Measurements from ENCODE around the gene CEP170. TPM values are rescaled to one million over a fixed set of nuclear protein-coding genes. Genes with fewer than 3 reads are reported as not detected.

CEP170 gene
- polyA plus RNA-seq, 3 donors, result 13.7 to 44.5 (median 17.4) TPM

DNA sequence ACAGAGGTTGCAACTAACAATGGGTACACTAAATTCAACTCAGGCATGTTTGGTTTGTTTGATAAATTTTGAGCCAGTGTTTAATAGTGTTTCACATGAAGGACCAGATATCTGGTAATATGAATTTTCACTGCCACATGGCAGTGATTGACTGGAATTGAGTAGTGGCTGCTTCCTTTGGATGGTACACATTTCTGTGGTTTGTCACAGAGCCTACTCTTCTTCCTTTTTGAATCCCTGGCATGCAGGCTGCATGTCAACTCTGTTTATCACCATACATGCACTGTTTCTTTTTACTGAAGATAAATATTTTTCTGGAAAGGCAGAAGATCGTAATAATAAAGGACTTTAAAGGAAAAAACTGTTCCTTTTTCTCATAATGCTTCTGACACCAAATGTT, 36.2 kb upstream of the CEP170 start:
- peaks cover 31% of the 10 kb centered on the region for H3K4me1 Mint-ChIP-seq
- TF ChIP-seq, protein P1, sequence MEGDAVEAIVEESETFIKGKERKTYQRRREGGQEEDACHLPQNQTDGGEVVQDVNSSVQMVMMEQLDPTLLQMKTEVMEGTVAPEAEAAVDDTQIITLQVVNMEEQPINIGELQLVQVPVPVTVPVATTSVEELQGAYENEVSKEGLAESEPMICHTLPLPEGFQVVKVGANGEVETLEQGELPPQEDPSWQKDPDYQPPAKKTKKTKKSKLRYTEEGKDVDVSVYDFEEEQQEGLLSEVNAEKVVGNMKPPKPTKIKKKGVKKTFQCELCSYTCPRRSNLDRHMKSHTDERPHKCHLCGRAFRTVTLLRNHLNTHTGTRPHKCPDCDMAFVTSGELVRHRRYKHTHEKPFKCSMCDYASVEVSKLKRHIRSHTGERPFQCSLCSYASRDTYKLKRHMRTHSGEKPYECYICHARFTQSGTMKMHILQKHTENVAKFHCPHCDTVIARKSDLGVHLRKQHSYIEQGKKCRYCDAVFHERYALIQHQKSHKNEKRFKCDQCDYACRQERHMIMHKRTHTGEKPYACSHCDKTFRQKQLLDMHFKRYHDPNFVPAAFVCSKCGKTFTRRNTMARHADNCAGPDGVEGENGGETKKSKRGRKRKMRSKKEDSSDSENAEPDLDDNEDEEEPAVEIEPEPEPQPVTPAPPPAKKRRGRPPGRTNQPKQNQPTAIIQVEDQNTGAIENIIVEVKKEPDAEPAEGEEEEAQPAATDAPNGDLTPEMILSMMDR (IDR thresholded peaks at IDR 0.05), result no peak
- Histone ChIP-seq H3K27me3 (ENCODE audit: control insufficient read depth in 2 of 2, insufficient read depth in 2 of 2, low read length in 2 of 2) (no peaks in the 10 kb centered on the region), H3K79me2 (ENCODE audit: insufficient read depth, low read length) (peaks cover 24% of the 10 kb centered on the region), H2AFZ (ENCODE audit: insufficient read depth, low read depth, low read length, poor library complexity, severe bottlenecking) (no peak overlapping the region), H3K4me2 (replicated peaks; ENCODE audit: extremely low read depth, low read length, poor library complexity, severe bottlenecking) (no peak overlapping the region), H4K20me1 (ENCODE audit: insufficient read depth, low read length) (no peaks in the 10 kb centered on the region), H3K9ac (ENCODE audit: insufficient read depth, low read length, poor library complexity, severe bottlenecking) (no peak overlapping the region), H3K4me1 (ENCODE audit: control insufficient read depth in 1 of 2, insufficient read depth in 2 of 2, low read length in 2 of 2) (peaks cover 25 to 27% of the 10 kb centered on the region in 2 donors), H3K4me3 (replicated peaks in 1 of 3; ENCODE audit: low read depth in 2 of 3, low read length in 3 of 3) (no peak overlapping the region), H3K36me3 (replicated peaks in 1 of 2; ENCODE audit: control insufficient read depth in 1 of 2, insufficient read depth in 2 of 2, low read length in 2 of 2) (peaks cover 11 to 56% of the 10 kb centered on the region in 2 donors), H3K27ac (ENCODE audit: low read depth in 1 of 2, low read length in 2 of 2) (no peak overlapping the region), H3K9me3 (replicated peaks in 1 of 2; ENCODE audit: control insufficient read depth in 1 of 2, insufficient read depth in 1 of 2, low read length in 2 of 2) (peaks cover 3 to 14% of the 10 kb centered on the region in 2 donors)
- intact Hi-C loops (cut with micrococcal nuclease), result no loop called here
- peaks cover 54 to 57% of the 10 kb centered on the region in 2 donors for H3K36me3 Mint-ChIP-seq
- H3K9me3 Mint-ChIP-seq, result peaks cover 8 to 15% (median 12%) of the 10 kb centered on the region in 7 donors
- no peak for DNase-seq
- H3K4me3 Mint-ChIP-seq, result no peak overlapping the region
- H3K27ac Mint-ChIP-seq, result peak overlapping the region in 4 of 7 donors; percentile 10 to 99 (median 22)
- WGBS (ENCODE audit: insufficient coverage), result no CpG with 5 or more reads among the region's 1 CpG
- no peaks in the 10 kb centered on the region for H3K27me3 Mint-ChIP-seq (ENCODE audit: low read depth in 3 of 3)

DNA sequence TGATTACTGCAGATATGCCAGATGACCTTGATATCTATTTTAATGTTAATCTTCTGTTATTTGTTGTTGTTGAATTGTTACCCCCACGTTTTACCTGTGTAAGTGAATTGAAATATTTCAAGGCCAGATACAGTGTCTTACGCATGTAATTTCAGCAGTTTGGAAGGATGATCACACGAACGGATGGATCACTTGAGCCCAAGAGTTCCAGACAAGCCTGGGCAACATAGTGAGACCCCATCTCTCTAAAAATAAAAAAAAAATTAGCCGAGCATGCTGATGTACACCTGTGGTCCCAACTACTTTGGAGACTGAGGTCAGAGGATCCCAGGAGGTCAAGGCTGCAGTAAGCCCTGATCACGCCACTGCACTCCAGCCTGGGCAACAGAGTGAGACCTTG, 33.0 kb upstream of the CEP170 start:
- peak overlapping the region; percentile 20 to 83 for H3K4me3 Mint-ChIP-seq

More for the DNA sequence above, 33.0 kb upstream of the CEP170 start:
- Histone ChIP-seq H4K20me1 (ENCODE audit: insufficient read depth, low read length) (no peaks in the 10 kb centered on the region), H3K27me3 (ENCODE audit: control insufficient read depth in 2 of 2, insufficient read depth in 2 of 2, low read length in 2 of 2) (no peaks in the 10 kb centered on the region), H3K4me1 (ENCODE audit: control insufficient read depth in 1 of 2, insufficient read depth in 2 of 2, low read length in 2 of 2) (peaks cover 47 to 53% of the 10 kb centered on the region in 2 donors), H3K4me2 (replicated peaks; ENCODE audit: extremely low read depth, low read length, poor library complexity, severe bottlenecking) (peak overlapping the region; percentile 57), H3K36me3 (replicated peaks in 1 of 2; ENCODE audit: control insufficient read depth in 1 of 2, insufficient read depth in 2 of 2, low read length in 2 of 2) (peaks cover 8 to 34% of the 10 kb centered on the region in 2 donors), H3K27ac (ENCODE audit: low read depth in 1 of 2, low read length in 2 of 2) (peak overlapping the region; percentile 96 to 98), H2AFZ (ENCODE audit: insufficient read depth, low read depth, low read length, poor library complexity, severe bottlenecking) (no peak overlapping the region), H3K4me3 (replicated peaks in 1 of 3; ENCODE audit: low read depth in 2 of 3, low read length in 3 of 3) (peak overlapping the region in 1 of 3 experiments; percentile 24), H3K9me3 (replicated peaks in 1 of 2; ENCODE audit: control insufficient read depth in 1 of 2, insufficient read depth in 1 of 2, low read length in 2 of 2) (peaks cover 0 to 1% of the 10 kb centered on the region in 2 donors), H3K9ac (ENCODE audit: insufficient read depth, low read length, poor library complexity, severe bottlenecking) (peak overlapping the region; percentile 71), H3K79me2 (ENCODE audit: insufficient read depth, low read length) (peaks cover 27% of the 10 kb centered on the region)
- peaks cover 42 to 48% of the 10 kb centered on the region in 2 donors for H3K36me3 Mint-ChIP-seq
- TF ChIP-seq, protein P1 (IDR thresholded peaks at IDR 0.05), result no peak
- DNase-seq, result peak in 1 of 3 donors; percentile 18
- no peaks in the 10 kb centered on the region for H3K27me3 Mint-ChIP-seq (ENCODE audit: low read depth in 3 of 3)
- H3K4me1 Mint-ChIP-seq, result peaks cover 54% of the 10 kb centered on the region
- WGBS (ENCODE audit: insufficient coverage), result 80% methylated on average over 1 of the region's 6 CpGs
- peak overlapping the region; percentile 98 to 100 (median 99) for H3K27ac Mint-ChIP-seq
- intact Hi-C loops (cut with micrococcal nuclease), result loop anchor here in 1 of 2 donors (5.0 to 10.0 kb wide), 2 partner anchors 36 to 187 kb away; no protein-coding TSS in a partner anchor
- H3K9me3 Mint-ChIP-seq, result peaks cover 0 to 3% (median 0%) of the 10 kb centered on the region in 7 donors
